Measurements from ENCODE around the gene PHPT1. TPM values are rescaled to one million over a fixed set of nuclear protein-coding genes. Genes with fewer than 3 reads are reported as not detected.

Gene PHPT1
- total and polyA plus RNA-seq, 2 of the 8 experiments (the other 6 are each of a cell fraction or from before 2014, with no cell fraction given): 109 to 226 TPM

DNA sequence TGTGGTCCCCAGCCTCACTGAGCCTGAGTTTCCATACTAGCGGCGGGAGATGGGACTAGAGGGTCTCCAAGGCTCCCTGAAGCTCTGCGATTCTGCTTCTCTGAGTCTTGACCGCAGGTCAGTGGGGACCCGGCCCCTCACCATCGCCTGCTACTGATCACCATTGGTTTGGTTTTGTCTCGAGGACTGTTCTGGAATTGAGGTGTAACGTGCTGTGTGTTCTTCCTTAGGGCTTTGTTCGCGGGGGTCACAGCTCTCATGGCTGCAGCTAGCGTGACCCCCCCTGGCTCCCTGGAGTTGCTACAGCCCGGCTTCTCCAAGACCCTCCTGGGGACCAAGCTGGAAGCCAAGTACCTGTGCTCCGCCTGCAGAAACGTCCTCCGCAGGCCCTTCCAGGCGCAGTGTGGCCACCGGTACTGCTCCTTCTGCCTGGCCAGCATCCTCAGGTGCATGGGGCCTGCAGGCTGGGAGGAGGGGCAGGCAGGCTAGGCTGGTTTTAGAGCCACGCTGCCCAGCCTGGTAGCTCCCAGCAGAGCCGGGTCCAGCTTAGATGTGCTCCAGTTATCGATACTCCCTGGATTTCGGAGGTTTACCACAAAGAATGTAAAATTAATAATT is 49.4 kb downstream of the PHPT1 start (continued):
- TF ChIP-seq, protein P1, sequence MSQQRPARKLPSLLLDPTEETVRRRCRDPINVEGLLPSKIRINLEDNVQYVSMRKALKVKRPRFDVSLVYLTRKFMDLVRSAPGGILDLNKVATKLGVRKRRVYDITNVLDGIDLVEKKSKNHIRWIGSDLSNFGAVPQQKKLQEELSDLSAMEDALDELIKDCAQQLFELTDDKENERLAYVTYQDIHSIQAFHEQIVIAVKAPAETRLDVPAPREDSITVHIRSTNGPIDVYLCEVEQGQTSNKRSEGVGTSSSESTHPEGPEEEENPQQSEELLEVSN (IDR thresholded peaks at IDR 0.05): no peak
